Upper lobe of left lung (tissue), 6 donors: ENCODE data around the gene CDC23. TPM values are rescaled to one million over a fixed set of nuclear protein-coding genes. Genes with fewer than 3 reads are reported as not detected.
A peak's percentile ranks its signal among the peaks of the same experiment; 100 is the strongest.

Source experiments
- ATAC-seq, 2 donors: fragments of 200-7000 bp; cut with Tn5 transposase; one replicate each; pipeline ENCODE4 v1.9.1; 2022; ENCODE audit warnings: mild to moderate bottlenecking in 2 of 2, moderate library complexity in 2 of 2; ENCODE audit not compliant: low FRiP score in 2 of 2
- DNase-seq, 2 donors: peaks; one replicate each; pipeline ENCODE4 v3.0.0-alpha.2; 2019 to 2020
- H3K27ac ChIP-seq, 4 donors: fragments of 200-600 bp; sonication (generic); one replicate each; pipeline ENCODE4 v1.5.1; 2016 to 2019
- H3K27me3 ChIP-seq, 4 donors: fragments of 200-600 bp; sonication (generic); one replicate each; pipeline ENCODE4 v1.5.1; 2017 to 2019
- H3K36me3 ChIP-seq, 4 donors: fragments of 200-600 bp; sonication (generic); one replicate each; pipeline ENCODE4 v1.5.1; 2016 to 2019
- H3K4me1 ChIP-seq, 4 donors: fragments of 200-600 bp; sonication (generic); one replicate each; pipeline ENCODE4 v1.5.1; 2018 to 2019
- H3K4me3 ChIP-seq, 4 donors: fragments of 200-600 bp; sonication (generic); one replicate each; pipeline ENCODE4 v1.5.1; 2017 to 2019; ENCODE audit warnings: mild to moderate bottlenecking in 2 of 4, moderate library complexity in 1 of 4
- H3K9me3 ChIP-seq, 4 donors: fragments of 200-600 bp; sonication (generic); one replicate each; pipeline ENCODE4 v1.5.1; 2018 to 2019
- EP300 ChIP-seq, 4 donors: sonication (generic); formaldehyde crosslinking; IDR thresholded peaks; one replicate each; pipeline ENCODE4 v1.5.1; 2017; ENCODE audit warnings: antibody characterized with exemption in 4 of 4, control low read depth in 2 of 4
- POLR2A ChIP-seq, 4 donors: fragments of 450-650 bp; IDR thresholded peaks; one replicate each; pipeline ENCODE4 v1.5.1; 2016 to 2017; ENCODE audit warnings: antibody characterized with exemption in 4 of 4, mild to moderate bottlenecking in 2 of 4
- POLR2AphosphoS5 ChIP-seq, 2 donors: sonication (generic); formaldehyde crosslinking; IDR thresholded peaks; one replicate each; pipeline ENCODE4 v1.5.1; 2017; ENCODE audit warnings: antibody characterized with exemption in 2 of 2
- WGBS, 2 donors: methylation state at CpG; one replicate each; pipeline ENCODE4 v1.1.5; 2017 to 2018; 5-methylcytosine and 5-hydroxymethylcytosine counted together
- total RNA-seq, 6 donors: library from RNA; depleted of rRNA in 4 of 6; stranded (reverse); fragments of >200 nt in 4 of 6; gene quantifications; one replicate each; pipeline versions ENCODE4 v1.1.0 to v1.2.1, GENCODE V29; 2016 to 2021
- TF ChIP-seq, protein P1 (sequence below), 6 experiments: fragments of 450-650 bp in 4 of 6; fragments of 200-600 bp in 2 of 6; sonication (generic) in 2 of 6; IDR thresholded peaks; one replicate each; pipeline ENCODE4 v1.5.1; 2016 to 2019; ENCODE audit warnings: antibody characterized with exemption in 6 of 6
- donor health status: DM: no; HTN: no; CAD: no; lungs with moderate emphysema.
- donor health status: DM: no; HTN: yes; CAD: no; lungs with severe emphysema.

Gene CDC23
- total RNA-seq, 6 donors from 2014 or later = 8.4 to 23.2 (median 17.3) TPM

DNA sequence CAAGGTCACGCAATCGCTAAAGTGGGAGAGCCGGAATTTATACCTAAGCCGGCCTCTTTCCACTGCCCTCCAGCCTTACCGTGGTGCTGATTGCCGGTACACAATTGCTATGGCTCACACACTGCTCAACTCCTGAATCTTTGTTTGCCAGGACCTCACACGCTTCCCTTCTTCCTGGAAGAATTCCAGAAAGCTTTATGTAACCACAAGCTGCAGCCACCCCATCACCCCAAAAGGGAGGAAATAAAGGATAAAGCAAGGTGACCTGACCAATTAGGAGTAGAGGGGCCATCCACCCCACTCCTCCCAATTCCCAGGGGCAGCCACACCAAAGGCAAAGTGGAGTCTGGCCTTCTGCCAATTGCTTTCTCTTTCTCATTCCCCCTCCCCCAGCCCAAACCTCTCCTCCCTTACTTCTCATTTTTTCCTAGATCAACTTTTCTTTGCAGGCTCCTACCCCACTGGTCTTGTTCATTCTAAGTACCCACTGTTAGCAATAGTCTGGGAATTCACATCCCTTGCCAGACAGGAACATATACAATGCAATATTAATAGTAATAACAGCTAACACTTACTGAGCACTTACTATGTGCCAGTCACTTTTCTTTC is 18.0 kb upstream of the CDC23 start:
- ATAC-seq (peak in 1 of 2 donors; percentile 31), DNase-seq (no peak)
- Histone ChIP-seq H3K27me3 (no peaks in the 10 kb centered on the region), H3K4me3 (no peak overlapping the region), H3K27ac (no peak overlapping the region), H3K36me3 (no peaks in the 10 kb centered on the region), H3K9me3 (no peaks in the 10 kb centered on the region), H3K4me1 (no peaks in the 10 kb centered on the region)
- 48 to 68% methylated on average over 7 of the region's 7 CpGs for WGBS, 2 donors
- TF ChIP-seq POLR2A (IDR thresholded peaks at IDR 0.05) (no peak), EP300 (IDR thresholded peaks at IDR 0.05) (no peak), POLR2AphosphoS5 (IDR thresholded peaks at IDR 0.05) (no peak)
- TF ChIP-seq, protein P1, sequence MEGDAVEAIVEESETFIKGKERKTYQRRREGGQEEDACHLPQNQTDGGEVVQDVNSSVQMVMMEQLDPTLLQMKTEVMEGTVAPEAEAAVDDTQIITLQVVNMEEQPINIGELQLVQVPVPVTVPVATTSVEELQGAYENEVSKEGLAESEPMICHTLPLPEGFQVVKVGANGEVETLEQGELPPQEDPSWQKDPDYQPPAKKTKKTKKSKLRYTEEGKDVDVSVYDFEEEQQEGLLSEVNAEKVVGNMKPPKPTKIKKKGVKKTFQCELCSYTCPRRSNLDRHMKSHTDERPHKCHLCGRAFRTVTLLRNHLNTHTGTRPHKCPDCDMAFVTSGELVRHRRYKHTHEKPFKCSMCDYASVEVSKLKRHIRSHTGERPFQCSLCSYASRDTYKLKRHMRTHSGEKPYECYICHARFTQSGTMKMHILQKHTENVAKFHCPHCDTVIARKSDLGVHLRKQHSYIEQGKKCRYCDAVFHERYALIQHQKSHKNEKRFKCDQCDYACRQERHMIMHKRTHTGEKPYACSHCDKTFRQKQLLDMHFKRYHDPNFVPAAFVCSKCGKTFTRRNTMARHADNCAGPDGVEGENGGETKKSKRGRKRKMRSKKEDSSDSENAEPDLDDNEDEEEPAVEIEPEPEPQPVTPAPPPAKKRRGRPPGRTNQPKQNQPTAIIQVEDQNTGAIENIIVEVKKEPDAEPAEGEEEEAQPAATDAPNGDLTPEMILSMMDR (IDR thresholded peaks at IDR 0.05) = no peak

DNA sequence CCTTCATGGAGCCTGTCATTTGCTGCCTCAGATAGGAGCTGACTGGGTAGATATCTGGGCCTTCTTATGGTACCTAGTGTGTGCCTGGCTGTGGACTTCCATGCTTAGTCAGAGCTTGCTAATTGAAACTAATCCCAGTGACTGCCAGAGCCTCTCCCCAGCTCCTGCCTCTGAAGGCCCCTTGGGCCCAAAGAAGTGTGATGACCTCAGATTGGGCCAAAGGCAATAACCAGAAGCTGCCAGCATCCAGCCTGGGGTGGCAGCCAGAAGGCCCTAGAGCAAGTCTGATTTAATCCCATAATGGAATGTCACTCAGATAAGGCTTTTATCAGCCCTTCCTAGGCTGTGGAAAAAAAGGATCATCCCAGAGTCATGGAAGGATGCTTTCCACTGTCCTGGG is 17.1 kb upstream of the CDC23 start:
- DNase-seq = no peak
- TF ChIP-seq POLR2A (IDR thresholded peaks at IDR 0.05) = no peak
- TF ChIP-seq, protein P1 (IDR thresholded peaks at IDR 0.05) = no peak
- no peak for TF ChIP-seq EP300 (IDR thresholded peaks at IDR 0.05)
- TF ChIP-seq POLR2AphosphoS5 (IDR thresholded peaks at IDR 0.05) = no peak
- Histone ChIP-seq H3K27ac (no peak overlapping the region), H3K36me3 (no peaks in the 10 kb centered on the region), H3K4me1 (no peaks in the 10 kb centered on the region), H3K9me3 (no peaks in the 10 kb centered on the region), H3K27me3 (no peaks in the 10 kb centered on the region), H3K4me3 (no peak overlapping the region)
- ATAC-seq = peak in 1 of 2 donors; percentile 75

DNA sequence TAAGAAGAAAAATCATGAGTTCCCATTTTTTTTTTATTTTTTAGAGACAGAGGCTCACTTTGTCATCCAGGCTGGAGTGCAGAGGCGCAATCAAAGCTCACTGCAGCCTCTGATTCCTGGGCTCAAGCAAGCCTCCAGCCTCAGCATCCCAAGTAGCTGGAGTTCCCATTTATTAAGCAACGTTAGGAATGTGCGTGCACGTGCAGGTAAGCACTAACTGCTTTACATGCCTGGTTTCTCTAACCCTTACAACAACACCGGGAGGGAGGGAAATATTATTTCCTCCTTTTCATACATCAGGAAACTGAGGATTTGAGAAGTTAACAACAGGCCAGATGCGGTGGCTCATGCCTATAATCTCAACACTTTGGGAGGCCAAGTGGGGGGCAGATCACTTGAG is 16.3 kb upstream of the CDC23 start:
- H3K4me3 ChIP-seq = no peak overlapping the region
- TF ChIP-seq POLR2AphosphoS5 (IDR thresholded peaks at IDR 0.05) (no peak), POLR2A (IDR thresholded peaks at IDR 0.05) (no peak), EP300 (IDR thresholded peaks at IDR 0.05) (no peak)
- TF ChIP-seq, protein P1 (IDR thresholded peaks at IDR 0.05) = no peak
- no peaks in the 10 kb centered on the region for H3K4me1 ChIP-seq
- H3K27me3 ChIP-seq = no peaks in the 10 kb centered on the region
- H3K27ac ChIP-seq = no peak overlapping the region
- WGBS, 2 donors = 57 to 60% methylated on average over 6 of the region's 6 CpGs
- H3K9me3 ChIP-seq = no peaks in the 10 kb centered on the region
- no peak for ATAC-seq
- DNase-seq = no peak
- no peaks in the 10 kb centered on the region for H3K36me3 ChIP-seq

DNA sequence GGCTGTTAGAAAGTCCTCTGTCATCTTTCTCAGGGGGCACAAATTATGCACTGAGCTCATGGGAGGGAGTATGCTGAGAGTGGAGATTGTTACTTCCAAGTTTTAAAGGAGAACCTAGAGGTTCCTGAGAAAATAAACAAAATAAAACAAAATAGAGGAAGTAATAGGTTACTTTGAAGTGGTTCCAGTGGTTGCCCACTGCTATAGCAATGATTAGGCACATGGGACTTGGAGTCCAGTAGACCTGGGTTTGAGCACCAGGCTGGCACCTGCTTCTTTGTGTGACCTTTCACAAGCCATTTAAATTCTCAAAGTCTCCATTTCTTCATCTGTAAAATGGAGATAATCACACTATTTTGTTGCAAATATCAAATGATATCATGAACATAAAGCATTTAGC is 13.8 kb upstream of the CDC23 start:
- Histone ChIP-seq H3K36me3 (no peaks in the 10 kb centered on the region), H3K4me1 (peaks cover 0 to 6% (median 2%) of the 10 kb centered on the region in 4 donors), H3K4me3 (no peak overlapping the region), H3K27me3 (no peaks in the 10 kb centered on the region), H3K9me3 (no peaks in the 10 kb centered on the region), H3K27ac (no peak overlapping the region)
- ATAC-seq = no peak
- TF ChIP-seq, protein P1 (IDR thresholded peaks at IDR 0.05) = no peak
- TF ChIP-seq POLR2A (IDR thresholded peaks at IDR 0.05) (no peak), POLR2AphosphoS5 (IDR thresholded peaks at IDR 0.05) (no peak), EP300 (IDR thresholded peaks at IDR 0.05) (no peak)
- no peak for DNase-seq

DNA sequence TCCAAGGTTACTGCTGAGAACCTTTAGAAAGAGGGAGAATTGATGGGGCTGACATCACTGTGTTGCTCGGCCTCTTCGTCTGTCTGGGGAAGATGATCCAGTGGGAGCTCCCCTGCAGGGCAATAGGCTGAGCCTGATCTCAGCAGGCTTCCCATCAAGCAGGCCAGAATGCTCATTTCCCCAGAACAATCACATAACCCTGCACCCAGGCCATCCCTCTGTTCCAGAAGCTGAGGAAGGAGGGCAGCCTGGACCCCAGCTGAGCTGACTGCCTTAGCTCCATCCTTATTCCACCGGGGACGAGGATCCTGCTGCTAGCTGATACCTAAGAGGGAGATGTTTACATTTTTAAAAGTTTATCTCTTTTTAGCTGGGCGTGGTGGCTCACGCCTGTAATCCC is 11.6 kb upstream of the CDC23 start:
- Histone ChIP-seq H3K36me3 (no peaks in the 10 kb centered on the region), H3K4me1 (peaks cover 0 to 6% (median 2%) of the 10 kb centered on the region in 4 donors), H3K27me3 (no peaks in the 10 kb centered on the region), H3K9me3 (no peaks in the 10 kb centered on the region), H3K27ac (no peak overlapping the region), H3K4me3 (no peak overlapping the region)
- ATAC-seq (no peak), DNase-seq (no peak)
- 76 to 89% methylated on average over 4 to 6 of the region's 6 CpGs for WGBS, 2 donors
- TF ChIP-seq POLR2AphosphoS5 (IDR thresholded peaks at IDR 0.05) (no peak), EP300 (IDR thresholded peaks at IDR 0.05) (no peak), POLR2A (IDR thresholded peaks at IDR 0.05) (no peak)
- TF ChIP-seq, protein P1 (IDR thresholded peaks at IDR 0.05) = no peak
